ENCODE results near the gene STRN3.
"Not testable (repeated sequence)": the region's sequence is repeated elsewhere in the genome, so short reads cannot be mapped to it uniquely, and the experiment has no call there.

Gene STRN3

DNA sequence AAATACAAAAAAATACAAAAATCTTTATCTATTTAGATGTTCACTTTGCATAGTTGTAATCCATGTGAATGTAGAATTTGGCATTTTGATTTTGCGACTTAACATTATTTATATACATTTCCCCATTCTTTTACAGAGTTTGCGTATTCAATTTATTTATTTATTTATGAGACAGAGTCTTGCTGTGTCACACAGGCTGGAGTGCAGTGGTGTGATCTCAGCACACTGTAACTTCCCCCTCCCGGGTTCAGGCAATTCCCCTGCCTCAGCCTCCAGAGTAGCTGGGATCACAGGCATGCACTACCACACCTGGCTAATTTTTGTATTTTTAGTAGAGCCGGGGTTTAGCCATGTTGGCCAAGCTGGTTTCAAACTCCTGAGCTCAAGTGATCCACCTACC, 25.3 kb upstream of the STRN3 start:
- no peak for TF ChIP-seq POLR2AphosphoS5 (IDR thresholded peaks at IDR 0.05; ENCODE audit: low read depth, low read length)
- no peak for TF ChIP-seq POLR2A (IDR thresholded peaks at IDR 0.05; ENCODE audit: low read depth, low read length)
- TF ChIP-seq TAF1 (IDR thresholded peaks at IDR 0.05; ENCODE audit: borderline replicate concordance, low read depth, low read length): no peak
- no peak for FAIRE-seq
- no peak for DNase-seq (ENCODE audit: insufficient read length)

DNA sequence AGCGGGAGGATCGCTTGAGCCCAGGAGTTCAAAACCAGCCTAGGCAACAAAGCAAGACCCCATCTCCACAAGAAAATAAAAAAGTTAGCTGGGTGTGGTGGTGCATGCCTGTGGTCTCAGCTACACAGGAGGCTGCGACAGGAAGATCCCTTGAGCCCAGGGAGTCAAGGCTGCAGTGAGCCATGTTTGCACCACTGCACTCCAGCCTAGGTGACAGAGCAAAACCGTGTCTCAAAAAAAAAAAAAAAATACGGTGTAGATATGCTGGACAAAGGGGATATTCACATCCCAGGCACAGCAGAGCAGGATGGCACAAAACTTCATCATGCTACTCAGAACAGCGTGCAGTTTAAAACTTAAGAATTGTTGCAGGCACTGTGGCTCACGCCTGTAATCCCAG, 24.8 kb upstream of the STRN3 start:
- TF ChIP-seq TAF1 (IDR thresholded peaks at IDR 0.05; ENCODE audit: borderline replicate concordance, low read depth, low read length): no peak
- TF ChIP-seq POLR2A (IDR thresholded peaks at IDR 0.05; ENCODE audit: low read depth, low read length): no peak
- TF ChIP-seq POLR2AphosphoS5 (IDR thresholded peaks at IDR 0.05; ENCODE audit: low read depth, low read length): no peak
- DNase-seq (ENCODE audit: insufficient read length): no peak
- no peak for FAIRE-seq

- no peak for FAIRE-seq
- no peak for DNase-seq (ENCODE audit: insufficient read length)
- TF ChIP-seq POLR2AphosphoS5 (IDR thresholded peaks at IDR 0.05; ENCODE audit: low read depth, low read length): no peak
- TF ChIP-seq TAF1 (IDR thresholded peaks at IDR 0.05; ENCODE audit: borderline replicate concordance, low read depth, low read length): no peak
- no peak for TF ChIP-seq POLR2A (IDR thresholded peaks at IDR 0.05; ENCODE audit: low read depth, low read length)
Measured at GRCh38 chr14:31047503-31047902, 21.3 kb upstream of the STRN3 start.

DNA sequence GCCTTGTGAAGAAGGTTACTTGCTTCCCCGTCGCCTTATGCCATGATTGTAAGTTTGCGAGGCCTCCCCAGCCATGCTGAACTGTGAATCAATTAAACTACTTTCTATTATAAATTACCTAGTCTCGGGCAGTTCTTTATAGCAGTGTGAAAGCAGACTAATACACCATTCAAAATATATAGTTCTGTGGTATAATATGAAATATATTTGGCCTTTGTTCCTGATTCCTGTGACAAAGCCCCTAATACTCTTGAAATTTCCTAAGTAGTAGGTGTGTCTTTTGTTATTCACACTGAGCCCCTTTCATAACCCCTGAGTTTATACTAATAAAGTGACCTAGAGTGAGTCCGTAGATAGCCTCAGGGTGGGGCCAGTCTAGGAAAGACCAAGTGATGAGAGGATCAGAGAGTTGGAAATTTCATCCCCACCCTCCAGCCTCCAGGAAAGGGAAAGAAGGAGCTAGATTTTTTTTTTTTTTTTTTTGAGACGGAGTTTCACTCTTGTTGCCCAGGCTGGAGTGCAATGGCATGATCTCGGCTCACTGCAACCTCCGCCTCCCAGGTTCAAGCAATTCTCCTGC, 19.4 kb upstream of the STRN3 start:
- no peak for TF ChIP-seq TAF1 (IDR thresholded peaks at IDR 0.05; ENCODE audit: borderline replicate concordance, low read depth, low read length)
- TF ChIP-seq POLR2A (IDR thresholded peaks at IDR 0.05; ENCODE audit: low read depth, low read length): no peak
- TF ChIP-seq POLR2AphosphoS5 (IDR thresholded peaks at IDR 0.05; ENCODE audit: low read depth, low read length): no peak
- FAIRE-seq: no peak
- no peak for DNase-seq (ENCODE audit: insufficient read length)

DNA sequence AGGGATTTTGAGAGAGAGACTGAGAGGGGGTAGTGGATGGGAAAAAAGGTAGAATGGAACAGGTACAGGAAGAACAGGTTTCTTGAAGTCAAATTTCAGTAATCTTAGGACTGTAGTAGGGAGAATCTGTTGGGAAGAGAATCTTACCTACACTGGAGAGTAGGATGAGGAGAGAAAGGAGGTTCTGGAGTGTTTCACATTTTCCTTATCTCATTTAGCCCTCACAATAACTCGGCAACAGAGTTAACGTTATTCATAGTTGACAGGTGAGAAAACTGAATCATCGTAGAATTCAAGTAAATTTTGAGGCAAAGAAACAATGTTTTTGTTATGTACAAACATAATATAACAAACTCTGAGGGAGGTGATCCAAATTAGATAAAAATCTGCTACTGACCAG, 17.2 kb upstream of the STRN3 start:
- FAIRE-seq: no peak
- DNase-seq (ENCODE audit: insufficient read length): no peak
- TF ChIP-seq POLR2A (IDR thresholded peaks at IDR 0.05; ENCODE audit: low read depth, low read length) (no peak), POLR2AphosphoS5 (IDR thresholded peaks at IDR 0.05; ENCODE audit: low read depth, low read length) (no peak), TAF1 (IDR thresholded peaks at IDR 0.05; ENCODE audit: borderline replicate concordance, low read depth, low read length) (no peak)

- not testable (repeated sequence) for FAIRE-seq
Measured at GRCh38 chr14:31042893-31043292, 16.7 kb upstream of the STRN3 start.

DNA sequence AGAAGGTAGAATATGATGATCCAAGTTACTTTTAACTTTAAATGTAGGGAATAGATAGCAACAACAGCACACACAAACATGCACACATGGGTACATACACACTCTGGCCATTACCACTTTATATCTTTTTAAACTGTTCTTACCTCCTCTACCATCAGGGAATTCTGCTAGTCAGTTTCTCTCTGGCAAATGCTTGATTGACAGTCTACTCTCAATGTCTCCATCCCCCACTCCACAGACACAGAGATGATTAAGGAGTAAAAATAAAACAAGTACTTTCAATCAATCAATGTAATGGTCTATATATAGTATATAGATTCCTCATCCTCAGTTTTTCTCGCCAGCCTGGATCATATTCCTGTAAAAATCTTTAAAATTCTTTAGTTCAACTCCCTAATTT, 16.1 kb upstream of the STRN3 start:
- DNase-seq (ENCODE audit: insufficient read length) (no peak), FAIRE-seq (no peak)
- TF ChIP-seq POLR2A (IDR thresholded peaks at IDR 0.05; ENCODE audit: low read depth, low read length): no peak
- TF ChIP-seq TAF1 (IDR thresholded peaks at IDR 0.05; ENCODE audit: borderline replicate concordance, low read depth, low read length): no peak
- no peak for TF ChIP-seq POLR2AphosphoS5 (IDR thresholded peaks at IDR 0.05; ENCODE audit: low read depth, low read length)

More at GRCh38 chr14:31042893-31043292, 16.7 kb upstream of the STRN3 start:
- not testable (repeated sequence) for DNase-seq (ENCODE audit: insufficient read length)

GRCh38 chr14:31038521-31039166, 12.5 kb upstream of the STRN3 start:
- FAIRE-seq: no peak
- TF ChIP-seq POLR2A (IDR thresholded peaks at IDR 0.05; ENCODE audit: low read depth, low read length): no peak
- no peak for TF ChIP-seq TAF1 (IDR thresholded peaks at IDR 0.05; ENCODE audit: borderline replicate concordance, low read depth, low read length)
- no peak for TF ChIP-seq POLR2AphosphoS5 (IDR thresholded peaks at IDR 0.05; ENCODE audit: low read depth, low read length)
- DNase-seq (ENCODE audit: insufficient read length): no peak

GRCh38 chr14:31037709-31038221, 11.6 kb upstream of the STRN3 start:
- DNase-seq (ENCODE audit: insufficient read length) (no peak), FAIRE-seq (no peak)
- no peak for TF ChIP-seq TAF1 (IDR thresholded peaks at IDR 0.05; ENCODE audit: borderline replicate concordance, low read depth, low read length)
- no peak for TF ChIP-seq POLR2AphosphoS5 (IDR thresholded peaks at IDR 0.05; ENCODE audit: low read depth, low read length)
- TF ChIP-seq POLR2A (IDR thresholded peaks at IDR 0.05; ENCODE audit: low read depth, low read length): no peak

DNA sequence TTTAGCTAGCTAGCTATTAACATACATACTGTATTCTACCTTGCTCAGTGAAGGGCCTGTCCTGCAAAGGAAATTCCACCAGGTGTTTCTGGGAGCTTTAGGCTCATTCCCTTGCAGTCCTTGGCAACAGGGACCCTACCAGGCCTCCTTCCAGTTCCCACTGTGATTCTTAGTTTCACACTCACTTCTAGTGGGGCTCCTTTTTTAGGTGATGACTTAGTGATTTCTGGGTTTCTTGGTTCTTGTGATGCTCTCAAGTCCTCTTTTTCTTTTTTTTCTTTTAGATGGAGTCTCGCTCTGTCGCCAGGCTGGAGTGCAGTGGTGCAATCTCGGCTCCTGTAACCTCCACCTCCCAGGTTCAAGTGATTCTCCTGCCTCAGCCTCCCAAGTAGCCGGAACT, 10.4 kb upstream of the STRN3 start:
- TF ChIP-seq TAF1 (IDR thresholded peaks at IDR 0.05; ENCODE audit: borderline replicate concordance, low read depth, low read length) (no peak), POLR2A (IDR thresholded peaks at IDR 0.05; ENCODE audit: low read depth, low read length) (no peak), POLR2AphosphoS5 (IDR thresholded peaks at IDR 0.05; ENCODE audit: low read depth, low read length) (no peak)
- DNase-seq (ENCODE audit: insufficient read length) (no peak), FAIRE-seq (no peak)

GRCh38 chr14:31030469-31030868, 4.3 kb upstream of the STRN3 start:
- no peak for TF ChIP-seq POLR2A (IDR thresholded peaks at IDR 0.05; ENCODE audit: low read depth, low read length)
- TF ChIP-seq TAF1 (IDR thresholded peaks at IDR 0.05; ENCODE audit: borderline replicate concordance, low read depth, low read length): no peak
- DNase-seq (ENCODE audit: insufficient read length): no peak
- no peak for FAIRE-seq
